CD4-positive, alpha-beta T cell treated with Interferon alpha-2 for 1 hour (primary cell): Measurements from ENCODE around the gene CADM2.

Experiments used
- DNase-seq, 2 donors: peaks; one replicate each; pipeline ENCODE4 v3.0.0-alpha.2; 2020 to 2022

The CADM2 gene

DNA sequence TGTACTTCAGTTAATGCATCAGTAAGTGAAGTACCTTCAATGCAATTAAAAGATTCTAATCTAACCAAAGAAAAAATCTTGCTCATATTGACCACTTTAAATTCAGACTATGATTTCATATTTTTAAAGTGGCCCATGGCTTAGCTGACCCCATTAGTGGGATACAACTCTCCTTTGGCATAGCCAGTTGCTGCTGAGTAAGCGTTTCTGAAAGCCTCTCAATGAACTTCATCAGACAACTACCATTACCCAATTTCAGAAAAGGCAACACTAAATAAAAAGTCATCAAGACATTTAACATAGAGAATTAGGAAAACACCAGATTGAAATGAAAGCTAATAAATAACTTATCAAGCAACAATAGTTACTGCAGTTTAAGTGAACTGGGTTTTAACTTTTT lies 27.0 kb downstream of the CADM2 start:
- no peak for DNase-seq

GRCh38 chr3:84987706-84988504 lies 29.1 kb downstream of the CADM2 start:
- DNase-seq = no peak

DNA sequence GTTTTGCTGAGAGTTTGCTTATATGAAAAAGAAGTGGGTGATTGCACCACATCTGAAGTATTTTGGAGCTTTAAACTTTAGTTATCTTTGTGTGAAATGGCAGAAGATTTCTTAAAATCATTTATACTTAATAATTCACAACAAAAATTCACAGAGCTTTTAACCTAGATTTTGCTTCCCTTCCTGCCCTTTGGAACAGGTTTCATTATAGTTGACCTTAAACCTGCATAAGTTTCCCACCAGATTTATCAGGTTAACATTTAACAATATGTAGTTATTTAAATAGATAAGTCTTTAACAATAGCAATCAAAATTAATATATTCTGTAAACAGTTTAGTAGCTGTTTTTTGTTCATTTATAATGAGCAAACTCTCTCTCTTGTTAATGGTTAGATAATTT lies 30.3 kb downstream of the CADM2 start:
- DNase-seq = no peak

DNA sequence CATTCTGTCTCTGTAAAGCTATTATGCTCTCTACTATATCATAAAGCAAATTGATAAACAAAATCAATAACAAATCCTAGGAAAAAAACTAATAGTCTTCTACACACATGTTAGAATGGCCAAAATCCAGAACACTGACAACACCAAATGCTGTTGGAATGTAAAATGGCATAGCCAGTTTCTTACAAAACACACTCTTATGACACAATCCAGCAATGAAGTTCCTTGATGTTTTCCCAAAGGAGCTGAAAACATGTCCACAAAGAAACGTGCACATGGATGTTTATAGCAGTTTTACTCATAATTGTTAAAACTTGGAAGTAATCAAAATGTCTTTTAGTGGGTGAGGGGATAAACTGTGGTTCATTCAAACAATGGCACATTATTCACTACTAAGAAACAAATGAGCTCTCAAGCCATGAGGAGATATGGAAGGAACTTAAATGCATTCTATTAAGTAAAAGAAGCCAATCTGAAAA lies 32.7 kb downstream of the CADM2 start:
- DNase-seq = no peak

DNA sequence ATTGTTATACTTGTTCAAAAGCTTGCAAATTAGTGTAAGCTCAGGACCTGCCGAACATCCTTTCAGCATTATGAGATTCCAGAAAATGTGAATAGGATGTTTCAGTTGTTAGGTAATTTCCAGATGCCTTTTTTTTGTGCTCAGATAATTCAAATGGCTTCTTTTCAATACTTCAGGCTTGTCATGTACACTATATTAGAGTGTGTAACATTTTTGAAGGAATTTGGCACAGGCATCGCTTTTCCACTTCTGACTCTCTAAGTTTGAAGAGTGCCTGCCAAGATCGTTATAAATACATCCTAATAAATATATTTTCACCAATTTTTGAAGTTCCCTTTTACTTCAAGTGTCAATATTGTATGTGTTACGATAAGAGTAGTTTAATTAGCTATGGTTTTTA lies 35.2 kb downstream of the CADM2 start:
- DNase-seq = no peak

- no peak for DNase-seq
Observed at GRCh38 chr3:84998545-84998944, 39.8 kb downstream of the CADM2 start.

DNA sequence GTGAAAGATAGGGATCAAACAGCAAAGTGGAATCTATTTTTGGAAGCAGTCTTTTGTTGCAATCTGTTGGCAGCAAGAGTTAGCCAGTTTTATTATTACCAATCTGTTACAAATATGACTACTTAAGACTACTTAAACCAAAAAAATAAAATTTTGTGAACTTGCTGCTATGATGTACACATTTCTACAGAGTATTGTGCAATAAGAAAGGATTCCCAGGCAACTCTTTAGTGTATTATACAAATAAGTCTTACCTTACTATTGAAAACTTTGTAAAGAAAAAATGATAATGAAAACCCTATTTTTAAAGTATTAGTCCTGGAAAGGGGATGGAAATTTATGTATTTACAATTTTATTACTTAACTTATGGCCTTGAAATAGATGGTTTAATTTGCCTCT lies 44.7 kb downstream of the CADM2 start:
- DNase-seq = no peak

GRCh38 chr3:85004147-85004546 lies 45.4 kb downstream of the CADM2 start:
- no peak for DNase-seq

DNA sequence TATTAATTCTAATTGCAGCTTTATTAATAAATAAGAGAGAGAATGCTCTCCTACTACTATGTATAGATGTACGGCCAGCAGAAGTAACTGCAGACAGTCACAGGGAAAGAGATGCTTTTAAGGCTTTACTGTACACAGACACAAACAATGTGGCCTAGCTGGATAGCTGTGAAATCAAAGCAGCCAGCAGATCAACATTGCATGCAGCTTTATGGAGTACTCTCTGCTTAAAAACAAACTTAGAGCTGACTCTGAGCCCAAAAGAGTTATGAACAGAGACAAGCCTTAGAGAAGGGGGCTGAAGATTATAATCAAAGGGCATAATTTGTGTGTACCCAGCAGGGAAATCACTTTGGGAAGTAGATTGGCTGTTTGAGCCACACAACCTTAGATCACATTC lies 47.2 kb downstream of the CADM2 start:
- DNase-seq = no peak

DNA sequence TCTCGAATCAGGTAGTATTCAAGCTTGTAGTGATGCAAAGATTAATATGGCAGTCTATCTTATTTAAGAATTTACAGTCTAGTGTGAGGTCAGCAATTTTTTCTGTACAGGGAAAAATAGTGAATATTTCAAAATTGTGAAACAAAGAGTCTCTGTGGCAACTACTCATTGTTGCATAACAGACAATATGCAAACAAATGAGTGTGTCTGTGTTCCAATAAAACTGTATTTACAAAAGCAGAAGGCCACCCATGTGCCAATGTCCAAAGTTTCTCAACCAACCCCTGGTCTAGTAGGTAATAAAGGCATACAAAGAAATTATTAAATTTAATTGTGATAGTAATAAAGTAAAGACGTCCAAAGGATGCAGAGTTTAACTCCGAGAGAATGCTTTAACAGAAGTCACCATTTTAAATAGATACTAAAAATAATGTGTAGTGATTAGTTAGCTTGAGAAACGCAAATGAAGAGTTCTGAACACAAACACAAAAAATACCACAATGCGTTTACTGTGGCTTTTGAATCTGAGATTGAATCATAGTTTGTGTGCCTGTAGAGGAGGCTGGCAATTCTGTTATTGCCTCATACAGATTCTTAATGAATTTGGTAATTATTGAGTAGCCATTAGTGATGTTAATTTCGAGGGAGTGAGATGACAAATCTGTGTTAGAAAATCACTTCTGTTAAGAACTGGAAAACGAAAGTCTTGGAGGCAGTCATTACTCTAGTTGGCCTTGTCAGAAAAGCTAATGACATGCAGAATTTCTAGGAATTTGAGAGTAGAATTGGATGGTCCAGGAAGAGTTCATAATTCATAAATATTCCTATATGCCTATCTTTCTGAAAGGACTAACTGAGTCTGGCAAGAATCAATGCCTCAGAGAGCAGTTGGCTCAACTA lies 48.7 kb downstream of the CADM2 start:
- no peak for DNase-seq

GRCh38 chr3:85020828-85021227 lies 62.0 kb downstream of the CADM2 start:
- no peak for DNase-seq

DNA sequence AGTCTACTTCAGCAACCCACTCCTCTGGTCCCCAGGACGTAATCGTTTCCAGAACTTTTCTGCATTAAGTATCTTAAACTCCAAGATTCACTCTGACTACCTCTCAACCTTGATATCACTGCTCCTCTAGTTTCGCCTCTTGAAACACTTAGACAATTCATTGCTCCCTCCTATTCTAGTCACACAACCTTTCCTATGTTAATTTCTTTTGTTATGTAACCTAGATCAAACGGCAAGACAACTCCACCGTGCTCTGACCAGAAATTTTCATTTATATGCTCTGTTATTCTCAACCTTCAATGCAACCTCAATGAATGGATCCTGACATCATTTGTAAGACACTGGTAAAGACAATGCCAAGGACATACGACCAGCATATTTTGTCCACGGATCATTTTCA lies 71.3 kb downstream of the CADM2 start:
- no peak for DNase-seq

DNA sequence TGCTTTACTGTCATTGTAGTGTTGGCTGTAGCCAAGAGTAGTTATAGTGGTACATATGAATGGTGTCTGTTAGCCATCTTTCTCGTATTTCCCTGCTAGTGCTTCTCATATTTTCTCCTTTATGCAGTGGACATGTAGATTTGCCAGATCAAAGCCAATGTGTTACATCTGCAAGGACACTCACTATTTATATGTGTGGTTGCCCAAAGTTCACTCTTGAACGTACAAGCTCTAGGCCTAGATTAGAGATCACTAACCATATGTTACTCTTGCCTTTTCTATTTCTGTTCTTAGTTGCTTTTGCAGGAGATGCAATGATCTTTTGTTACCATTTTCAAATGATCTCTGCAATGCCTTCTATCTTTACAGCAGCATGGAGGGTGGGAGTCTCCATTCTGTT lies 78.4 kb downstream of the CADM2 start:
- DNase-seq = no peak

DNA sequence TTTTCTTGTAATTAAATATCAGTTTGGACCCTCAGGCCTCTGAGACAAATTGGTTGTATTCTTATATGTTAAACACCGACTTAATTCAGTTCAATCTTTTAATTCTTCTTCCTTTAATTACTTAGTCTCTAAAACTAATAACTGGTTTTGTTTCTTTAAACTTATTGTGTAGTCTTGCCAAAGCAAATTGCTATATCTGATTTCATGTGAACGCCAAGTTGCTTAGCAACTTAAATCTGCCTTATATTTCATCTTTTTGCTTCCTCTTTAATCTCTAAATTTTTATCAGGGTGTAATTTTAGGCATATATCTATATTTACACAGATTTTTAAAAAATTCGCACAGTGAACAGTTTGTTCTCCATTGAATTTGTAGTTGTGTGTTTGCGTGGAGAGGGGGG lies 82.2 kb downstream of the CADM2 start:
- DNase-seq = no peak

DNA sequence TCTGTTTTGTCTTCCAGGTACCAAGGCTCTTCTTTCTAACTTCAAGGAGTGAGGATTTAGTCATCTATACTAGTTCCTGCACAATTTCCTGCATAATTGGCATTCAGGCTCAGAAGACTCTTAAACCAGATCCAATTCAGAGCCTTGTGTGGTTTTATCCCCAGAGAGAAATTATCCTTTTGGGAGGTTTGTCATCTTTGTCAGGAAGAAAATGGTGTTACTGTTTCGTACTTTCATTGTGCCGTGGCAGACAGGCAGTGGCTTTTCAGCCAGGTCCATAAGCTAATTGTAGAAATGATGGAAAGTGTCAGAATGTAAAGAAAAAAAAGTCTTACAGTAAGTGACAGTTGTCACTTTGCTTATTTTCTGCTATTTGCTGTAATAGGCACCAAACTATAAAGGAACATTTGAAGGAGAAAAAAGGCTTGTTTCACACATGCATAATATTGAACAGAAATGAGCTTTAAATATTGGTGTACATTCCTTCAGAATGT lies 82.8 kb downstream of the CADM2 start:
- no peak for DNase-seq

- no peak for DNase-seq
Observed at GRCh38 chr3:85050821-85051220, 92.0 kb downstream of the CADM2 start.

GRCh38 chr3:85051786-85052185 lies 93.0 kb downstream of the CADM2 start:
- no peak for DNase-seq

DNA sequence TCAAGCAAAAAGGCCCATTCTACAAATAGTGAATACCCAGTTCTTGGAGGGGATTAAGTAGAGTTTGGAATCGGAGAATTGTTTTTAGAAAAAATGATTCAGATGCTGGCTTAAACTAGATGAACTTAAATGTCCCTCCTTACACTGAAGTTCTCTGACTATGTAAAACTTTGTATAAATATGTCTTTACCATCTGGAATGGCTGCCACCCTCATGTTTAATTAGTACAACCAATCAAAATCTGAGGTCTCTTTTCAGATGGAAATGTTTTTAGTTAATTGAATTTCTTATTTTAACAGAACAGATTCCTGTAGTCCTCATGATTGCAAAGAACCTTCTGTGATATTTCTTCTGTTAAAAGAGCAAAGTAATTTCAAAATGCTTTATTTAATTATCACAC lies 94.8 kb downstream of the CADM2 start:
- no peak for DNase-seq

DNA sequence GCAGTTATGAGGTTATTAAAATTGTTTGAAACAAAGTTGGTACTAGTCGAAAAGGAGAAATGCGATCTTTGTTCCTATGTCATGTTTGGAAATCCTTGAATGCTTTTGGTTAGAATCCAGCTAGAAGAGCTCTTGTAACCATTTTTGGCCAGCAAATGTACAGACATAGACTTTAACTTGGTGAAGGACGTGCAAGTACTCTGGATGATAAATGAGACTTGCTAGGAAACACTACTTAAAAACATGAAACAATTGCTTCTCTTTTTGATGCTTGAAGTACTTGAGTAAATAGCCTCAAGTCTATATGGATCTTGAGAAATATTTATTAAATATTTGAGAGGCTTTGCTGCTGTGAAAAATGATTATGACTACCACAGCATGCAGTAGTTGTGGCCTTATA lies 95.8 kb downstream of the CADM2 start:
- no peak for DNase-seq

DNA sequence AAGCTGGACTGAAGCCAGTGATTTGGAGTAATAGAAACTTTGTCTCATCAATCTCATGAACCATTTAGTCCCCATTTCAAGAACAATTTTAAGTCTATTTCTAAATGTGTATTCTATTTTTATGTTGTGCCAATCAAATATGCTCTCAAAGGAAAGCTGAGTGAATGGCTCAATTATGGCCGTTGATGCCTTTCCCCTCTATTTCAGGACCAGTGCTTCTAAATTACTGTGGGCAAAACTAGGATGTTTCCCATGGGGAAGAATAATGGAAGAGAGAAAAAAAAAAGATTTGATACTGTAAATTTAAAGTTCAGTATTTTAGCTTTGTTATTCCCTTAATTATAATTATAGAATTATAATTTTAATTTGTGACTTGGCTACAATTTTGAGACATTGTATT lies 110.1 kb downstream of the CADM2 start:
- no peak for DNase-seq

- no peak for DNase-seq
Observed at GRCh38 chr3:85074003-85074402, 115.2 kb downstream of the CADM2 start.

GRCh38 chr3:85075663-85076062 lies 116.9 kb downstream of the CADM2 start:
- DNase-seq = no peak

GRCh38 chr3:85077018-85077417 lies 118.2 kb downstream of the CADM2 start:
- DNase-seq = no peak
